GM12878 (cell line): ENCODE data around the gene MYCN. TPM values are rescaled to one million over a fixed set of nuclear protein-coding genes. Genes with fewer than 3 reads are reported as not detected.

Source experiments
- ATAC-seq: fragments of 200-7000 bp; cut with Tn5 transposase; 3 replicates; pipeline ENCODE4 v1.9.1; 2020; ENCODE audit warnings: mild to moderate bottlenecking, moderate library complexity
- BruUV-seq: library from RNA; stranded (reverse); fragments of 400-500 nt; replicated peaks from 2 replicates; lab custom pipeline; 2021; lab: Mats Ljungman, UMichigan
- CTCF ChIA-PET: fragments of 300-600 bp; sonication (Branson Sonifier 250); formaldehyde crosslinking; extraction: SDS; loops from one replicate; lab custom pipeline; 2021; ENCODE audit warnings: inconsistent platforms; lab: Yijun Ruan, JAX
- POLR2A ChIA-PET: fragments of 350-600 bp; formaldehyde crosslinking; extraction: SDS; loops from one replicate; lab custom pipeline; 2021; ENCODE audit warnings: inconsistent platforms; lab: Charles Lee
- RAD21 ChIA-PET: fragments of 300-600 bp; sonication (Branson Sonifier 250); formaldehyde crosslinking; loops from one replicate; lab custom pipeline; 2023; ENCODE audit warnings: antibody characterized with exemption; ENCODE audit not compliant: unreplicated experiment; lab: Charles Lee
- SMC1A ChIA-PET: fragments of 300-600 bp; sonication (Branson Sonifier 250); formaldehyde crosslinking; loops from one replicate; lab custom pipeline; 2023; ENCODE audit not compliant: unreplicated experiment, uncharacterized antibody; lab: Charles Lee
- DNase-seq: peaks from one replicate; pipeline ENCODE4 v3.0.0-alpha.2; 2011; ENCODE audit warnings: low read depth, low spot score
- FAIRE-seq: peaks from 3 replicates; lab custom pipeline; 2011; peaks lifted over from hg19 to GRCh38; lab: Jason Lieb, UNC
- H2AFZ ChIP-seq: 2 replicates; pipeline ENCODE4 v1.6.0; 2011; ENCODE audit warnings: low read depth, low read length, control low read depth; ENCODE audit not compliant: control insufficient read depth
- H3K27ac ChIP-seq: 2 replicates; pipeline ENCODE4 v1.5.1; 2011; ENCODE audit warnings: control low read depth; ENCODE audit not compliant: control insufficient read depth, insufficient read depth
- H3K27me3 ChIP-seq, 2 experiments: replicated peaks in 1 of 2; 2 replicates each; pipeline versions ENCODE4 v1.6.0 to v1.6.1; 2011; ENCODE audit warnings: low read length in 1 of 2; ENCODE audit not compliant: control insufficient read depth in 2 of 2, insufficient read depth in 2 of 2
- H3K36me3 ChIP-seq, 2 experiments: 2 replicates each; pipeline ENCODE4 v1.5.1; 2011; ENCODE audit warnings: low read length in 1 of 2; ENCODE audit not compliant: control insufficient read depth in 2 of 2, insufficient read depth in 2 of 2
- H3K4me1 ChIP-seq: 2 replicates; pipeline ENCODE4 v1.6.1; 2011; ENCODE audit warnings: mild to moderate bottlenecking, low read length, moderate library complexity, mixed read lengths; ENCODE audit not compliant: control insufficient read depth, insufficient read depth
- H3K4me2 ChIP-seq: 2 replicates; pipeline ENCODE4 v1.6.0; 2011; ENCODE audit warnings: control low read depth; ENCODE audit not compliant: control insufficient read depth, insufficient read depth
- H3K4me3 ChIP-seq: fragments of 200-600 bp; sonication (generic); 2 replicates; pipeline ENCODE4 v1.5.1; 2016
- H3K79me2 ChIP-seq: 2 replicates; pipeline ENCODE4 v1.6.0; 2011; ENCODE audit warnings: low read length; ENCODE audit not compliant: control insufficient read depth, insufficient read depth
- H3K9ac ChIP-seq: 2 replicates; pipeline ENCODE4 v1.8.0; 2011; ENCODE audit warnings: low read length, control low read depth, mixed read lengths; ENCODE audit not compliant: control insufficient read depth, insufficient read depth
- H3K9me3 ChIP-seq: replicated peaks from 3 replicates; pipeline ENCODE4 v1.5.1; 2011; ENCODE audit warnings: mild to moderate bottlenecking, low read length; ENCODE audit not compliant: control insufficient read depth, insufficient read depth
- H4K20me1 ChIP-seq: 2 replicates; pipeline ENCODE4 v1.6.0; 2011; ENCODE audit not compliant: control insufficient read depth, insufficient read depth
- ATF7 ChIP-seq: fragments of 450-650 bp; IDR thresholded peaks from 2 replicates; pipeline ENCODE4 v1.6.1; 2016; ENCODE audit warnings: low read depth, mild to moderate bottlenecking
- BCL11A ChIP-seq: IDR thresholded peaks from 2 replicates; pipeline ENCODE4 v1.6.1; 2011; ENCODE audit warnings: low read depth, low read length
- CBX3 ChIP-seq: fragments of 200-600 bp; sonication (generic); IDR thresholded peaks from 2 replicates; pipeline ENCODE4 v1.6.1; 2016; ENCODE audit warnings: low read depth, borderline replicate concordance
- CBX5 ChIP-seq: sonication (generic); IDR thresholded peaks from 2 replicates; pipeline ENCODE4 v1.6.1; 2016; ENCODE audit warnings: low read depth, moderate library complexity, mild to moderate bottlenecking, inconsistent platforms
- HDAC6 ChIP-seq: fragments of 200-600 bp; sonication (generic); IDR thresholded peaks from one replicate; pipeline ENCODE4 v1.8.0; 2017; ENCODE audit warnings: antibody characterized with exemption; ENCODE audit not compliant: unreplicated experiment
- KLF5 ChIP-seq: fragments of 450-650 bp; IDR thresholded peaks from 2 replicates; pipeline ENCODE4 v1.6.1; 2014; ENCODE audit warnings: mild to moderate bottlenecking; ENCODE audit not compliant: partially characterized antibody
- MEF2A ChIP-seq: IDR thresholded peaks from 2 replicates; pipeline ENCODE4 v1.6.1; 2011; ENCODE audit warnings: low read depth, mild to moderate bottlenecking, low read length, moderate library complexity; ENCODE audit not compliant: insufficient read depth
- SIN3A ChIP-seq: IDR thresholded peaks from 2 replicates; pipeline ENCODE4 v1.6.1; 2012; ENCODE audit warnings: low read depth, low read length, improper control_type of control experiment
- SUPT20H ChIP-seq: IDR thresholded peaks from 2 replicates; pipeline ENCODE4 v1.6.1; 2011; ENCODE audit warnings: low read depth, mild to moderate bottlenecking, low read length, moderate library complexity, borderline replicate concordance; ENCODE audit not compliant: control insufficient read depth
- TCF7 ChIP-seq: IDR thresholded peaks from 2 replicates; pipeline ENCODE4 v1.6.1; 2014; ENCODE audit warnings: antibody characterized with exemption, borderline replicate concordance
- YBX1 ChIP-seq: fragments of 450-650 bp; IDR thresholded peaks from 2 replicates; pipeline ENCODE4 v1.6.1; 2016; ENCODE audit warnings: antibody characterized with exemption
- WGBS: methylation state at CpG from one replicate; pipeline ENCODE4 v1.1.6; 2016; ENCODE audit warnings: low lambda C conversion rate; ENCODE audit not compliant: insufficient replicate concordance, insufficient coverage; ENCODE audit errors: missing lambda C conversion rate; 5-methylcytosine and 5-hydroxymethylcytosine counted together
- in situ Hi-C: fragments of 300-500 bp; cut with MboI; formaldehyde crosslinking; loops from 9 replicates; pipeline ENCODE4 v1.14.3; 2018; ENCODE audit warnings: mixed read lengths
- intact Hi-C: fragments of 100-400 bp; cut with micrococcal nuclease; formaldehyde crosslinking; loops from one replicate; pipeline ENCODE4 v1.14.2; 2022; ENCODE audit not compliant: unreplicated experiment
- polyA plus RNA-seq, 11 experiments: library from polyadenylated mRNA; depleted of rRNA in 4 of 11; unstranded in 6 of 11; stranded (reverse) in 5 of 11; fragments of >200 nt; fragmentation: Nextera tagmentation in 4 of 11; fragmentation: Illumina TruSeq in 1 of 11; extraction: Ambion mirVana in 4 of 11; extraction: Trizol in 1 of 11; gene quantifications; 1 replicate in 1 of 11; 2 replicates in 10 of 11; pipeline versions ENCODE4 v1.2.1 to v1.2.3, GENCODE V29; 2011 to 2016; ENCODE audit warnings: inconsistent platforms in 2 of 11, missing spikeins in 2 of 11, low read depth in 1 of 11
- total RNA-seq, 4 experiments: library from RNA; depleted of rRNA in 3 of 4; stranded (reverse); fragments of >200 nt in 3 of 4; fragmentation: Illumina TruSeq in 1 of 4; extraction: Trizol in 1 of 4; gene quantifications; 2 replicates each; pipeline versions ENCODE4 v1.2.1 to v1.2.3, GENCODE V29; 2013 to 2021
- TF ChIP-seq, protein P1 (sequence below): fragments of 450-650 bp; IDR thresholded peaks from 2 replicates; pipeline ENCODE4 v1.6.1; 2016; ENCODE audit warnings: mild to moderate bottlenecking

Gene MYCN
- total and polyA plus RNA-seq, 10 of the 15 experiments (the other 5 are each of a cell fraction or from before 2014, with no cell fraction given) = not detected

DNA sequence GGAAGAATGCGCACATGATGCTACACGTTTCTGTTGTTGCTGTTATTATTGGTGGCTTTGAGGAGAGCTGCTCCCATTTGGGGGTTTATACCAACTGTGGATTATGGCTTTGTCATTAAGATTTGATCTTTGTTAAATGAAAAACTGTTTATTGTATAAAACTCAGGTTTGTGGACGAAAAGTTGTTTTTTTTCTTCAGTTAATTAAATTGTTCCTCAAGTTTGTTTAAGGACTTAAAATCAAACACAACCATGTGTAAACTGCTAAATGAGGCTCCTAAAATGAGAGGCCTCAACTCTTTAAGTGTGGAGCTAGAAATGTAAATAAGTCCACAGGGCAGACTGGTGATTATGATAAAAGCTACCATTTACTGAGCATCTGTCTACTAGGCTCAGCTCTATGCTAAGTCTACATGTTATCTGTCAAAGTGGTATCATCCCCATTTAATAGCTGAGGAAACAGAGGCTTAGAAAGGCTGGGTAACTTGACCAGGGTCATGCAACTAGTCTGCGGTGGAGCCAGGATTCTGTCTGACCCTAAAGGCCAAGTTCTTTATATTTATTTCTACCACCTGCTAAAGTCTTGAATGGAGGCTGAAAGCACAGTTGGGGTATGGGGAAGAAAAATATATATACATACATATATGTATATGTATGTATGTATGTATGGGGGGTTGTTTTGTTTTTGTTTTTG lies 4.1 kb downstream of the MYCN start:
- no peak for FAIRE-seq
- H3K9me3 ChIP-seq = no peaks in the 10 kb centered on the region
- TF ChIP-seq SUPT20H (no peak), HDAC6 (no peak), MEF2A (no peak)
- TF ChIP-seq, all 136 proteins: peak for 0
- H4K20me1 ChIP-seq = no peaks in the 10 kb centered on the region
- DNase-seq (no peak), ATAC-seq (no peak)
- no peaks in the 10 kb centered on the region for H3K4me1 ChIP-seq
- CTCF ChIA-PET = no interaction called here
- H2AFZ ChIP-seq = no peak overlapping the region
- POLR2A ChIA-PET = no interaction called here
- H3K27me3 ChIP-seq = peaks cover 10 to 17% of the 10 kb centered on the region in 2 experiments
- H3K4me3 ChIP-seq = no peak overlapping the region
- intact Hi-C loops (no loop called here), in situ Hi-C loops (loop anchor here (25.0 kb wide), 1 partner anchor 818 kb away; no protein-coding TSS in a partner anchor)
- SMC1A ChIA-PET = no interaction called here
- no peak overlapping the region for H3K9ac ChIP-seq
- H3K36me3 ChIP-seq = no peaks in the 10 kb centered on the region
- no peaks in the 10 kb centered on the region for H3K79me2 ChIP-seq
- H3K27ac ChIP-seq = no peak overlapping the region
- BruUV-seq = no TSS peak
- RAD21 ChIA-PET = no interaction called here
- WGBS = 36% methylated on average over 4 of the region's 4 CpGs
- no peak overlapping the region for H3K4me2 ChIP-seq

DNA sequence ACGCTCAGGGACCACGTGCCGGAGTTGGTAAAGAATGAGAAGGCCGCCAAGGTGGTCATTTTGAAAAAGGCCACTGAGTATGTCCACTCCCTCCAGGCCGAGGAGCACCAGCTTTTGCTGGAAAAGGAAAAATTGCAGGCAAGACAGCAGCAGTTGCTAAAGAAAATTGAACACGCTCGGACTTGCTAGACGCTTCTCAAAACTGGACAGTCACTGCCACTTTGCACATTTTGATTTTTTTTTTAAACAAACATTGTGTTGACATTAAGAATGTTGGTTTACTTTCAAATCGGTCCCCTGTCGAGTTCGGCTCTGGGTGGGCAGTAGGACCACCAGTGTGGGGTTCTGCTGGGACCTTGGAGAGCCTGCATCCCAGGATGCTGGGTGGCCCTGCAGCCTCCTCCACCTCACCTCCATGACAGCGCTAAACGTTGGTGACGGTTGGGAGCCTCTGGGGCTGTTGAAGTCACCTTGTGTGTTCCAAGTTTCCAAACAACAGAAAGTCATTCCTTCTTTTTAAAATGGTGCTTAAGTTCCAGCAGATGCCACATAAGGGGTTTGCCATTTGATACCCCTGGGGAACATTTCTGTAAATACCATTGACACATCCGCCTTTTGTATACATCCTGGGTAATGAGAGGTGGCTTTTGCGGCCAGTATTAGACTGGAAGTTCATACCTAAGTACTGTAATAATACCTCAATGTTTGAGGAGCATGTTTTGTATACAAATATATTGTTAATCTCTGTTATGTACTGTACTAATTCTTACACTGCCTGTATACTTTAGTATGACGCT lies 5.8 kb downstream of the MYCN start:
- H3K27ac ChIP-seq = no peak overlapping the region
- peaks cover 8 to 15% of the 10 kb centered on the region in 2 experiments for H3K27me3 ChIP-seq
- H3K9ac ChIP-seq = no peak overlapping the region
- H3K79me2 ChIP-seq = no peaks in the 10 kb centered on the region
- H3K4me2 ChIP-seq = no peak overlapping the region
- POLR2A ChIA-PET = no interaction called here
- no peaks in the 10 kb centered on the region for H3K4me1 ChIP-seq
- CTCF ChIA-PET = interaction anchor here (0.6 kb wide), 1 partner anchor 120 kb away, joined by 3 read pairs; no protein-coding TSS in a partner anchor
- DNase-seq (no peak), FAIRE-seq (no peak), ATAC-seq (no peak)
- no peaks in the 10 kb centered on the region for H4K20me1 ChIP-seq
- SMC1A ChIA-PET = no interaction called here
- H3K36me3 ChIP-seq = no peaks in the 10 kb centered on the region
- intact Hi-C loops = no loop called here
- BruUV-seq = no TSS peak
- no peak for TF ChIP-seq SIN3A
- TF ChIP-seq CBX5 = no peak
- no peak for TF ChIP-seq KLF5
- TF ChIP-seq TCF7 = no peak
- TF ChIP-seq YBX1 = no peak
- TF ChIP-seq, protein P1, sequence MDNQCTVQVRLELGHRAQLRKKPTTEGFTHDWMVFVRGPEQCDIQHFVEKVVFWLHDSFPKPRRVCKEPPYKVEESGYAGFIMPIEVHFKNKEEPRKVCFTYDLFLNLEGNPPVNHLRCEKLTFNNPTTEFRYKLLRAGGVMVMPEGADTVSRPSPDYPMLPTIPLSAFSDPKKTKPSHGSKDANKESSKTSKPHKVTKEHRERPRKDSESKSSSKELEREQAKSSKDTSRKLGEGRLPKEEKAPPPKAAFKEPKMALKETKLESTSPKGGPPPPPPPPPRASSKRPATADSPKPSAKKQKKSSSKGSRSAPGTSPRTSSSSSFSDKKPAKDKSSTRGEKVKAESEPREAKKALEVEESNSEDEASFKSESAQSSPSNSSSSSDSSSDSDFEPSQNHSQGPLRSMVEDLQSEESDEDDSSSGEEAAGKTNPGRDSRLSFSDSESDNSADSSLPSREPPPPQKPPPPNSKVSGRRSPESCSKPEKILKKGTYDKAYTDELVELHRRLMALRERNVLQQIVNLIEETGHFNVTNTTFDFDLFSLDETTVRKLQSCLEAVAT = no peak
- TF ChIP-seq SUPT20H = no peak
- TF ChIP-seq ATF7 = no peak
- TF ChIP-seq BCL11A = no peak
- TF ChIP-seq CBX3 = no peak
- H3K4me3 ChIP-seq = no peak overlapping the region
- H2AFZ ChIP-seq = no peak overlapping the region
- H3K9me3 ChIP-seq = no peaks in the 10 kb centered on the region
- RAD21 ChIA-PET = no interaction called here
- in situ Hi-C loops = loop anchor here (25.0 kb wide), 1 partner anchor 816 kb away; no protein-coding TSS in a partner anchor
- WGBS = 35% methylated on average over 17 of the region's 17 CpGs
